Colonic mucosa (tissue), 4 donors: ENCODE data around the gene DPM2. TPM values are rescaled to one million over a fixed set of nuclear protein-coding genes. Genes with fewer than 3 reads are reported as not detected.
A peak's percentile ranks its signal among the peaks of the same experiment; 100 is the strongest.

Source experiments
- DNase-seq: peaks from one replicate; pipeline ENCODE4 v3.0.0-alpha.2; 2020
- H3K27ac ChIP-seq: fragments of 200-600 bp; one replicate; pipeline ENCODE4 v1.8.0; 2021
- H3K27me3 ChIP-seq: fragments of 200-600 bp; one replicate; pipeline ENCODE4 v1.8.0; 2021
- H3K36me3 ChIP-seq: fragments of 200-600 bp; one replicate; pipeline ENCODE4 v1.8.0; 2021
- H3K4me1 ChIP-seq: fragments of 200-600 bp; one replicate; pipeline ENCODE4 v1.8.0; 2021; ENCODE audit warnings: mild to moderate bottlenecking
- H3K4me3 ChIP-seq: fragments of 200-600 bp; one replicate; pipeline ENCODE4 v1.8.0; 2021
- H3K9ac ChIP-seq, 2 donors: one replicate each; pipeline ENCODE4 v1.7.0; 2013; ENCODE audit warnings: control low read depth in 2 of 2, low read depth in 2 of 2, low read length in 2 of 2
- H3K9me3 ChIP-seq: fragments of 200-600 bp; one replicate; pipeline ENCODE4 v1.8.0; 2021
- intact Hi-C: fragments of 100-400 bp; cut with DNase I; formaldehyde crosslinking; loops from one replicate; pipeline ENCODE4 v1.14.1; 2022
- total RNA-seq, 2 donors: library from RNA; stranded (reverse); fragmentation: NEBNext Ultra II Directional in 1 of 2; extraction: Animal tissue kit (Norgen Biotek cat#: 25700) in 1 of 2; gene quantifications; one replicate each; pipeline ENCODE4 v1.2.1, GENCODE V29; 2021
- TF ChIP-seq, protein P1 (sequence below): fragments of 200-600 bp; IDR thresholded peaks from one replicate; pipeline ENCODE4 v1.8.0; 2022; ENCODE audit warnings: antibody characterized with exemption, mild to moderate bottlenecking
- donor health status: healthy.
- donor health status: DM: no; HTN: no; CAD: no.
- donor health status: DM: no; HTN: no; CAD: no.

DPM2 gene
- total RNA-seq, 2 donors from 2014 or later, result 25.7 to 38.9 TPM

DNA sequence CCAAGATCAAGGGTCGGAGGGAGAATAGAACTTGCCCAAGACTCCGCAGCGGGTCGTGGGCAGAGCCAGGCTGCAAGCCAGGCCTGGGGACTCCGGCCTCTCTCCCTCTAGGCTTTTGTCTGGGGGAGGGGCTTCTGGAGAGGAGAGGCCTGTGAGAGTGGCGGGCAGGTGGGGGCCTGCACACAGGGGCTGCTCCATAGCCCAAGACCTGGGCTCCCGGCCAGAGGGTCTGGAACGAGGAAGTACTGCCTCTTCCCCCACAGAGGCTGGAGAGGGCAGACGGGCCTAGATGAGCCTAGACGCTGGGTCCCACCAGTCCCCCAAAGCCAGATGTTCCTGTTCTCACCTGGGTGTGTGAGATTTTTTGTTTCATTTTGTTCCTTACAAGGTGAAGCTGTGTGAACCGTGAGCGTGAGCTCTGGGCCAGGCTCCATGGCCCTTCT, 33.1 kb downstream of the DPM2 start:
- intact Hi-C loops, result no loop called here
- Histone ChIP-seq H3K4me3 (peak overlapping the region; percentile 41), H3K4me1 (peaks cover 43% of the 10 kb centered on the region), H3K27me3 (no peaks in the 10 kb centered on the region), H3K27ac (peak overlapping the region; percentile 94), H3K9ac (peak overlapping the region; percentile 51 to 84), H3K36me3 (no peaks in the 10 kb centered on the region), H3K9me3 (no peaks in the 10 kb centered on the region)
- TF ChIP-seq, protein P1, sequence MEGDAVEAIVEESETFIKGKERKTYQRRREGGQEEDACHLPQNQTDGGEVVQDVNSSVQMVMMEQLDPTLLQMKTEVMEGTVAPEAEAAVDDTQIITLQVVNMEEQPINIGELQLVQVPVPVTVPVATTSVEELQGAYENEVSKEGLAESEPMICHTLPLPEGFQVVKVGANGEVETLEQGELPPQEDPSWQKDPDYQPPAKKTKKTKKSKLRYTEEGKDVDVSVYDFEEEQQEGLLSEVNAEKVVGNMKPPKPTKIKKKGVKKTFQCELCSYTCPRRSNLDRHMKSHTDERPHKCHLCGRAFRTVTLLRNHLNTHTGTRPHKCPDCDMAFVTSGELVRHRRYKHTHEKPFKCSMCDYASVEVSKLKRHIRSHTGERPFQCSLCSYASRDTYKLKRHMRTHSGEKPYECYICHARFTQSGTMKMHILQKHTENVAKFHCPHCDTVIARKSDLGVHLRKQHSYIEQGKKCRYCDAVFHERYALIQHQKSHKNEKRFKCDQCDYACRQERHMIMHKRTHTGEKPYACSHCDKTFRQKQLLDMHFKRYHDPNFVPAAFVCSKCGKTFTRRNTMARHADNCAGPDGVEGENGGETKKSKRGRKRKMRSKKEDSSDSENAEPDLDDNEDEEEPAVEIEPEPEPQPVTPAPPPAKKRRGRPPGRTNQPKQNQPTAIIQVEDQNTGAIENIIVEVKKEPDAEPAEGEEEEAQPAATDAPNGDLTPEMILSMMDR, result no peak
- peak; percentile 64 for DNase-seq

DNA sequence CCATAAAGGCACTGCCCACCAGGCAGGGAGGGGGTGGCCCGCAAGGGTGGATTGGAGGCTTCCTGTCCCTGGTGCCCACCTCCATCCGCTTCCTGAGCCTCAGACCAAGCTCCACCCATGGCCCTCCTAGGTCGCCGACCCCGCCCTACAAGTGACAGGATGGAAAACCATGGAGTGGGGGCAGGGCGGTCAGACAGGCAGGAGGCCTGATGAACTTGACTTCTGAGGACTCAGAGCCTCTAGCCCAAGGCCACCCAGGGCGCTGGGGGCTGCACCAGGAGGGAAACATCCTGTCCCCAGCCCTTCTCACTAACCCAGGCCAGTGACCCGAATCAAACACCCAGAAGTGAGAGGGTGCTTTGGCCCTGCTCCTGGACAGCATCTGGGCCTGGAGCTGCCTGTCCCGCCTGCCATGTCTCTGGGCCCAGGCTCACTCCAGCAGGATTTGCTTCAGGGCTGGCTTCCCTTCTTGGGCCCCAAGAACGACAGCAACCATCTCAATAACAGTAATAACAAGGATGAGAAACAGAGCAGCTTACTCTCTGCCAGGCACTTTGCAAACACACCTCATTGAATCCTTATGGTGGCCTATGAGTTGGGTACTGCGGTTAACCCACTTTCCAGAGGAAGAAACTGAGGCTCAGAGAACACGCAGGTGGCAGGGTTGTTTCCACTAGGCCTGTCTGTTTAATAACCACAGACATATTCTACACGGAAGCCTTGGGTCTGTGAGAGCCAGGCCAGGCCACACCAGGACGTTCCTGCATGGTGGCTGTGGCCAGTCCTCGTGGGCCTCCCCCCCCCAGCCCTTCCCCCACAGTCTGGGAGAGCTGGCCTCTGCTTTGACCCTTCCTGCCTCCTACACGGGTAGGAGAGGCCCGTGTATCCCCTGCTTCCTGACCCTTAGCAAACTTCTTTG, 33.8 kb downstream of the DPM2 start:
- intact Hi-C loops, result no loop called here
- Histone ChIP-seq H3K9me3 (no peaks in the 10 kb centered on the region), H3K4me3 (peak overlapping the region; percentile 41), H3K4me1 (peaks cover 43% of the 10 kb centered on the region), H3K27me3 (no peaks in the 10 kb centered on the region), H3K27ac (peak overlapping the region; percentile 94), H3K36me3 (no peaks in the 10 kb centered on the region), H3K9ac (peak overlapping the region; percentile 51 to 84)
- peak; percentile 98 for DNase-seq
- TF ChIP-seq, protein P1, result no peak

DNA sequence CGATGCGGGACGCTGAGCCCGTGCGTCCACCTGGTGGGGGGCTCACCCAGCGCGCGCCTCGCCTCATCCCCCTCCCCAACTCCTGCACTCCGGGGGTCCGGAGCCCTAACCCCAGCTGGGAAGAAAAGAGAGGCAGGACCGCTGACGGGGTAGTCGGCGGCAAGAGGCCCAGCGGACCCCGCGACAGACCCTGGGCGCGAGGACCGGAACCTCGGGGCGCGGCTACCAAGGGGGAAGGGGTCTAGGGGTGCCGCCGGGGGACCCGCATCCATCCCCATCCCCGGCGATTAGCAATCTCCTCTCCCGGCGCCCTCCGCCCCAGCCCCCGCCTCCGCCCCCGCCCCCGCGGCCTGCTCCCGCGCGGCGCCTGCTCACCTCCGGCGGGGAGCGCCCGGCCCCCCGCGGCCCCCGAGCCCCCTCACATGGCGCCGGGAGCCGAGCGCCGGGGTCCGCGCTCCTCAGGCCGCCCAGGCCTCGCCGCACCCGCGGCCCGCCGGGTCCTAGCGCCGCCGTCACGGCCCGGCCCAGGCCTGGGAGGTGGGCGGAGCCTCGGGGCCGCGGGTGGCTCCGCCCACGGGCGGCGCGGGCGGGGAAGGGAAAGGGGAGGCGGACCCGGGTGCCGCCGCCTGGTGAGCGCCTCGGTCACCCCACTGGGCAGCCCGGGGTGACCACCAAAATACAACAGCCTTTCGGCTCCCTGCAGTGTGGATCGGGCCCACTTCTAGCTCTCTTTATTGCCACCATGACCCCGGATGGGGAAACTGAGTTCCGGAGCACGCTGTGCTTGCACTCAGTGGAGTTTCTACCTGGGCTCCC, 38.3 kb downstream of the DPM2 start, which contains the start of gene ST6GALNAC6:
Gene ST6GALNAC6 (minus strand): TSS at position 476 of the 816 bp plus-strand sequence. CDS start 1,622 bp downstream, outside the sequence.
- H3K4me1 ChIP-seq, result peaks cover 21% of the 10 kb centered on the region
- intact Hi-C loops, result no loop called here
- peak within 1 kb of the TSS; percentile 75 for H3K27ac ChIP-seq
- H3K27me3 ChIP-seq, result no peaks in the 10 kb centered on the region
- DNase-seq, result peak; percentile 81
- peak within 1 kb of the TSS; percentile 64 to 78 for H3K9ac ChIP-seq
- TF ChIP-seq, protein P1, result no peak
- peaks cover 16% of the 10 kb centered on the region for H3K36me3 ChIP-seq
- H3K4me3 ChIP-seq, result peak within 1 kb of the TSS; percentile 86
- no peaks in the 10 kb centered on the region for H3K9me3 ChIP-seq

DNA sequence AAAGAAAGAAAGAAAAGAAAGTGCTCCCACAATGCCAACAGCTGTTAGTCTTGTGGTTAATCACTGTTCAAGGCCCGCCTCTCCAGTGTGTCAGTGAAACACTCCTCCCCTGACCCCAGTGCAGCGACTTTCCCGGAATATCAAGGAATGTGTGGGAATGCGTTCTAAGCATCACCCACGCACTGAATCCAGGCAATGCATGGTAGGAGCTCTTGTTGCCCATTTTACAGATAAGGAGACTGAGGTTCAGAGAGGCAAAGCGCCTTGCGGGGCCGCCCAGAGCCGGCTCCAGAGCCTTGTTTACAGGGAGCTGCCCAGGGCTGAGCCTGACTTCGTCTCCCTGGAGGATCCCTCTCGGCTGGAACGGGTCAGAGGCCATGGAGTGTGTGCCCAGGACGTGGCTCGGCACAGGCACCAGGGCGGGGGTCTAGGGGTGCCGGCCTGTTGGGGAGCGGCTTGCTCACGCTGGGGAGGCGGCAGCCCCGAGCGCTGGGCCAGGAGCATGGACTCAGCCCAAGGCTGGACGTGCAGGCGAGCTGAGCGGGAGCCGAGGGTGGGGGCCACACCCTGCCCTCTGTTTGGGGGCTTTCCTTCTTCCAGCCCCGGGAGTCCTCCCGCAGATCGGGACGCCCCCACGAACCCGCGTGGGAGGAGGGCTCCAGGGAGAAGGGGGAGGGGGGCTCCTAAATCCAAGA, 39.1 kb downstream of the DPM2 start:
- TF ChIP-seq, protein P1, result no peak
- Histone ChIP-seq H3K4me3 (peak overlapping the region; percentile 86), H3K9me3 (no peaks in the 10 kb centered on the region), H3K4me1 (peaks cover 15% of the 10 kb centered on the region), H3K27ac (peak overlapping the region; percentile 75), H3K9ac (peak overlapping the region; percentile 64 to 73), H3K36me3 (peaks cover 23% of the 10 kb centered on the region), H3K27me3 (no peaks in the 10 kb centered on the region)
- intact Hi-C loops, result no loop called here
- peak; percentile 45 for DNase-seq
